HuH-7.5 (cell line): ENCODE results near the gene NKX6-2.
"Not testable (repeated sequence)": the region's sequence is repeated elsewhere in the genome, so short reads cannot be mapped to it uniquely, and the experiment has no call there.

Source experiments
- DNase-seq: peaks from one replicate; pipeline ENCODE4 v3.0.0; 2011; ENCODE audit warnings: low spot score

The NKX6-2 gene

DNA sequence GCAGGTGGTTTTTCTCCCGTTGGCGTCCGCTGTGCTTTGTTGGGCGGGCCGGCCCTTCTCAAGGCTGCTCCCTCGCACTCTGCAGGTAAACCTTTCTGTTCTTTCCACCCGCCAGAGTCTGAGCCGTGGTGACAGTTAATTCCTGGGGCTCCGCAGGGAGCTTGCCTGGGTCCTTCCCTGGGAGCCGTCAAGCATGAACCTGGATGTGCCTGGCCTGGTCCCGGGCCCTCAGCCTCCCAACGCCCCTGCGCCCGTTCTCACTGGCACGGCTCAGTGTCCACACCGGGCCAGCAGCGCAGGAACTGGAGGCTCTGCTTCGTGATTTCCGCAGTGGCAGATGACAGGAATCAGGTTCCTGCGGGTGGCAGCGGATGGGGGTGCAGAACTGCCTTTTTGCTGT, 10.9 kb upstream of the NKX6-2 start:
- DNase-seq = no peak

GRCh38 chr10:132793871-132794849, 8.2 kb upstream of the NKX6-2 start:
- no peak for DNase-seq

- no peak for DNase-seq
Observed at GRCh38 chr10:132793213-132793612, 7.3 kb upstream of the NKX6-2 start.

DNA sequence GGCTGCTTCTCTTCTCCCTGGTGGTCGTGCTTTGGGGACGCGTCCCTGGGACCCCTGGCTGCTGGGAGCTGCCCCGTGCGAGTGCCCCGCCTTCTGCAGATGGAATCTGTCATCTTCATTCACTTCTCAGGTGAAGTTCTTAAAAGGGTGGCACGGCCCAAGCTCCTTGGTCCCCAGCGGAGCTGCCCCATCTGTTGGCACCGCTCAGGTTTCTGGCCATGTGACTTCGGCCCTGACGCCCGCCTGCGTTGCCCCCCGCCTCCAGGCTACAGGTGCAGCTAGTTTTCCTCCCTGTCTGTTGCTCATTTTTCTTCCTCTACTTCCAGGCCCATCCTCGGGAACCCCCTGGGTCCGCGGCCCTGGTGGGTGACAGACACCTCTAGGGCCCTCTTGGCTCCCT, 6.8 kb upstream of the NKX6-2 start:
- DNase-seq = no peak

- not testable (repeated sequence) for DNase-seq
Observed at GRCh38 chr10:132792099-132792498, 6.2 kb upstream of the NKX6-2 start.

DNA sequence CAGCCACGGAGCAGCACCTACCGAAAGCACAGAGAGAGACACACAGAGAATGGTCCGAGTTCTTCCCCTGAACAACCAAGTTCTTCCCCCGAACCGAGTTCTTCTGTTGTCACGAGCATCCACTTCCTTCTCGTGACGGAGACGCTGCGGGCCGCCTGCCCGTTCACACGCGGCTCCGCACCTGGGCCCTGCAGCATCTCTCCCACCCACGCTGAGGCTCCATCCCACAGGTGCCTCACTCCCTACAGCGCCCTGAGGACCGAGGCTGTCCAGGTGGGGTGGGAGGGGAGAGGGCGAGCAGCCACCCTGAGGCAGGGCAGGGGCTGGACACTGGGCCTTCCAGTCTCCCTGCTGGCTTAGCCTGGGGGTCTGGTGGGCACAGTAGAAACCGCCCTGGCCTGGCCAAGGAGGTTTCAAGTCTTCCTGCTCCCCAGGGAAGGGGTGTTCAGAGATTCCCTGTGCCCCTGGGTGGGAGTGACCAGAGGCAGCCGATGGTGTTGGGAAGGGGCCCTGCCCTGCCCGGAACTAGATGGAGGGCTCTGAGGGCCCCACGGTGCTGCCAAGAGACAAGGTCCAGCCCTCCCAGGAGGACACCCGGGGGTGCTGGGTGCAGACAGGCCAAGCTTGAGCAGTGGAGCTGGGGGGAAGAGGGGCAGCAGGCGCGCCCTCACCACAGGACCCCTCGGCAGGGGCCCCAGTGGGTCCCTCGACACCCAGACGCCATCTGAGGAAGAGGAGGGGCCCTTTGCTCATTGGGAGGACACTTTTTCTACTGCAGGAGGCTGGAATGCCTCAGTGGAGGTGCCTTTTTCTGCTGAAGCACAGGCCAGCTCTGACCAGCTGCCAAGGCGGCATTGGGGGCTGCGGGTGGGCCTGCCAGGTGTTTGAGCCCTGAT, 5.2 kb upstream of the NKX6-2 start:
- no peak for DNase-seq

- DNase-seq = no peak
Observed at GRCh38 chr10:132790470-132790869, 4.5 kb upstream of the NKX6-2 start.

DNA sequence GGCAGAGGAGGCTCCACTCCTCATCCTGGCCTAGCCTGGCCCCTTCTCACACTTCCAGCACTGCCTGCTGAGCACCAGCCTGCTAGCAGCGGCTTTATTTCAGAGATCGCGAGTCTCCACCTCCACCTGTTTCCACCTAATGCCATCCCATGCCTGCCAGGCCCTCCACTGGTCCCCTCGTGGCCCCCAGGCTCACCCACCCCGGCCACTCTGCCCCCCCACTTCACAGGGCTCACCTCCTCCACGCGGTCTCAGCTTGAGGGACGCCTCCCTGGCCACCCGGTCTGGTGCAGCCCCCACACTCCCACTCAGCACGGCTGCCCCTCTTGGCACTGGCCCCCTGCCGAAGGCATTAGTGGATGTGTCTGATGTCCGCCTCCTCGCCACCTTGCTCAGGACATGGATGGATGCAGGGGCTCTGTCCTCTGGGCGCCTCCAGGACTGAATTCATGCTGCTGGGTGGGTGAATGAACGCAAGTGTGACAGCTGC, 3.8 kb upstream of the NKX6-2 start:
- DNase-seq = no peak

- DNase-seq = no peak
Observed at GRCh38 chr10:132788831-132789219, 2.9 kb upstream of the NKX6-2 start.

DNA sequence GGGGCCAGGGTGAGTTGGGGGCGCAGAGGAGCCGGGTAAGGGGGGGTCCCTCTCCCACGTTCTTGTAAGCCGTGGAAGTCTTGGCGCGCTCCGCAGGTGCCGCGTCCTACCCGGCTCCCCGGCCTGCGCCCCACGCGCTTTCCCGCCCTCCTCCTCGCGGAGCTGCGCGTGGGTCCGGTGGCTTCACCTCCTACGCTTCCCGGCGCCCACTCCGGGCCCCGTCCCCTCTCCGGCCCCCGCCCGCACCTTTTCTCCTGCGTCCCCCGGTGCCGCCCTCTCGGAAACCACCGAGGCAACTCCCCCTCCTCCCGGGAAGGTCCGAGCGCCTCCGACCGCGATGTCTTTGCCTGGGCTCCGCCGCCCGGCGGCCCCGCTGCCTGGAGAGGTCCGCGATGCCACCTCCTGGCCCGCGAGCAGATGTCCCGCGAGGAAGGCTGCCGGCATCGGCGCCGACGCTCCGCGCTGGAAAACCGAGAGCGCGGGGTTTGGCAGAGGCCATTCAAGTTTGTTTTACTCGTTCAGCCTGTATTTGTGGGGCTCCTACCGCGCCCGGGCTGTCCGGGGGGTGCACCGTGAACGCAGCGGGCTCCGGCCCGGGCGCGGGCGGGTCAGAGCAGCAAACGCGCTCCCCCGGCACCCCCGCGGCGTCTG, 2.4 kb upstream of the NKX6-2 start:
- DNase-seq = no peak

DNA sequence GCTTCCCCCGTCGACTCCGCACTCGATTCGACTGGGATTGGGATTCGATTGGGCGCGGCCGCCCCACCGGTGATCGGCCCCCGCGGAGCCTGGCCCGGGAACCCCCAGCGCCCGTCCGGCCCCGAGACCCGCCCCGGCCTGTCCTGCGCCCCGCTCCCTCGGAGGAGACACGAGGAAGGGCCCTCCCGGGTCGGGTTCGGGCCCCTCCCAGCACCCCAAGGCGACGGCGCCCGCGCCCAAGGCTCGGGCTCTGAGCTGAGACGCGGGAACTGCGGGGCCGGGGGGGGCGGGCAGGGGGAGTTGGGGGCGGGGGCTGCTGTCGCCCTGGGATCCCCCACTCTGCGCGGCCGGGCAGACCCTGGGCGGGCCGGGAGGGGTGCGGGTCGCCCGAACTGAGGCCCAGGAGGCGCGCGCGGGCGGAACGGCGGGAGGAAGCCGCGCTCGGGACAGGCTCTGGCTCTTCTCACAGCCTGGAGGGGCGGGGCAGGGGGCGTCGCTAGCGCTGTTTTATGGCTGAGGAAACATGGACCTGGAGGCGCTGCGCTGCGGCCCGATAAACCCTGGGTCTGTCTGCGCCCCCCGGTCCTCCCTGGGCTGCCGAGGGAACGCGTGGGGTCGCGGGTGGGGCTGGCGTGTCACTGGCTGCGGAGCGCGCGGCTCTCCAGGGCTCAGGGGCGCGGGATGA, 1.7 kb upstream of the NKX6-2 start:
- no peak for DNase-seq

- DNase-seq = no peak
Observed at GRCh38 chr10:132786884-132787494, 1.0 kb upstream of the NKX6-2 start.

DNA sequence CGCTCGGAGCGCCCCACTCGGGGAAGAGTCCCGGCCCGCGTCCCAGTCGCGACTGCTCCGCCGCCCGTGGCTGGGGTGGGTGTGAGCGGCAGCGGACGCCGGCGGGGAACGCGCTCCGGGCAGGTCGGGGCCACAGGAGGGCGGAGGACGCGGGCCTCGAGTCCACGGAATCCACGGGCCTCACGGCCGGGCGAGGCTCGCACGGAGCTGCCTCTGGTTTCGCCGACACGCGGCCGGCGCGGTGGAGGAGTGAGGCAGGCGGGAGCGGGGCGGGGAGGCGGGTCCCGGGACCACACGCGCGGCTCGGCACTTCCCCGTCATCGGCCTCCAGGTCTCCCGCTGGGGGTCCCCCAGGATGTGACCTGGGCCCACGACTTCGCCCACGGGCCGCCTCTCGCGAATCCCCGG, 533 bp upstream of the NKX6-2 start:
- no peak for DNase-seq

- DNase-seq = no peak
Observed at GRCh38 chr10:132784866-132785722, 853 bp downstream of the NKX6-2 start.

- no peak for DNase-seq
Observed at GRCh38 chr10:132783940-132784865, 1.7 kb downstream of the NKX6-2 start.

- DNase-seq = no peak
Observed at GRCh38 chr10:132783165-132783939, 2.6 kb downstream of the NKX6-2 start.

- no peak for DNase-seq
Observed at GRCh38 chr10:132781556-132781955, 4.4 kb downstream of the NKX6-2 start.

GRCh38 chr10:132780356-132780755, 5.6 kb downstream of the NKX6-2 start:
- DNase-seq = no peak
